Stimulated activated CD4-positive, alpha-beta T cell treated with anti-CD3 and anti-CD28 coated beads, Interleukin-1b, Interleukin-23, amount 100 ng/mL, for 1 hour (primary cell): ENCODE data around the gene NSMF.

Experiments
- DNase-seq, 2 donors: peaks; one replicate each; pipeline ENCODE4 v3.0.0-alpha.2; 2020; ENCODE audit warnings: low read depth in 2 of 2

Gene NSMF

DNA sequence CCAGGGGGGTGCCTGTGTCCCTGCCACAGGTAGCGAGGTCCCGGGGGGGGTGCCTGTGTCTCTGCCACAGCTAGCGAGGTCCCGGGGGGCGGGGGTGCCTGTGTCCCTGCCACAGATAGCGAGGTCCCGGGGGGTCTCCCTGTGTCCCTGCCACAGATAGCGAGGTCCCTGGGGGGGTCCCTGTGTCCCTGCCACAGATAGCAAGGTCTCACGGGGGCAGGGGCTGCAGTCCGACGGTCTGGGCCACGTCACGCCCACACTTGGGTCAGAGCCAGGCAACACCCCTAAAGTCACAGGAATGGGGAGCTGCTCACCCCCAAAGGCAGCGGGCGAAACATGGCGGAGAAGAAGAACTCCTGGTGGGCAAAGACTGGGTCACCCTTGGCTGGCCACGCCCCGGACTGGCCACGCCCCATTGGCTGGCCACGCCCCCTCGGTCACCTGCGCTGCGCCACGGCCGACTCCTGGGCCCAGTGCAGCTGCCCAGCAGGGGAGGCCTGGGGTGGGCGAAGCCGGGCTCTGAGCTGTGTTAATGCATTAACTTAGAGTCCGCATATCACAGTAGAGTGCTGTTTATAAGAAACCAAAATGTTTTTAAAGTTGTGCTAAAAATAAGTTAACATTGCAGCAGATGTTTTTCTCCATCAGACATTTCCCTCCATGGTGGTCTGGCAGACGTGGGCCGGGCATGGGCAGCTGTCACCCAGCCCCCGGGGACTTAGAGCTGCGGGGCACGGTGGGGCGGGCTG lies 29.0 kb downstream of the NSMF start:
- DNase-seq = no peak

GRCh38 chr9:137429546-137429890 lies 29.6 kb downstream of the NSMF start:
- no peak for DNase-seq

GRCh38 chr9:137428841-137429545 lies 30.1 kb downstream of the NSMF start:
- no peak for DNase-seq

DNA sequence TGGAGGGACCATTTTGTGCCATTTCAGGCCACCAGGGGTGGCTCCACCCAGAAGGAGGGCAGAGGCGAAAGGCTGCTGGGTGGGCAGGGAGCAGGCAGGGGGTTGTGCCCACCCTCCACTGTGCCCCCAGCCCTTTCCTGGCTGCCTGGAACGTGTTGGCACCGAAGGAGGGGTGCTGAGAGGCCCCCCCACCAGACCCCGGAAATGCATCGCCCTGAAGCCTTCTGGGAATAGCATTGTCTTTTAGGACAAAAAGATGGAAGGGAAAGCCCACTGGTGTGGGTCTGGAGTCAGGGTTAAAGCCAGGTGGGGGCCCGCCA lies 30.9 kb downstream of the NSMF start:
- no peak for DNase-seq

- DNase-seq = no peak
Observed at GRCh38 chr9:137427454-137428310, 31.5 kb downstream of the NSMF start.

GRCh38 chr9:137426018-137426681 lies 33.0 kb downstream of the NSMF start:
- DNase-seq = no peak

DNA sequence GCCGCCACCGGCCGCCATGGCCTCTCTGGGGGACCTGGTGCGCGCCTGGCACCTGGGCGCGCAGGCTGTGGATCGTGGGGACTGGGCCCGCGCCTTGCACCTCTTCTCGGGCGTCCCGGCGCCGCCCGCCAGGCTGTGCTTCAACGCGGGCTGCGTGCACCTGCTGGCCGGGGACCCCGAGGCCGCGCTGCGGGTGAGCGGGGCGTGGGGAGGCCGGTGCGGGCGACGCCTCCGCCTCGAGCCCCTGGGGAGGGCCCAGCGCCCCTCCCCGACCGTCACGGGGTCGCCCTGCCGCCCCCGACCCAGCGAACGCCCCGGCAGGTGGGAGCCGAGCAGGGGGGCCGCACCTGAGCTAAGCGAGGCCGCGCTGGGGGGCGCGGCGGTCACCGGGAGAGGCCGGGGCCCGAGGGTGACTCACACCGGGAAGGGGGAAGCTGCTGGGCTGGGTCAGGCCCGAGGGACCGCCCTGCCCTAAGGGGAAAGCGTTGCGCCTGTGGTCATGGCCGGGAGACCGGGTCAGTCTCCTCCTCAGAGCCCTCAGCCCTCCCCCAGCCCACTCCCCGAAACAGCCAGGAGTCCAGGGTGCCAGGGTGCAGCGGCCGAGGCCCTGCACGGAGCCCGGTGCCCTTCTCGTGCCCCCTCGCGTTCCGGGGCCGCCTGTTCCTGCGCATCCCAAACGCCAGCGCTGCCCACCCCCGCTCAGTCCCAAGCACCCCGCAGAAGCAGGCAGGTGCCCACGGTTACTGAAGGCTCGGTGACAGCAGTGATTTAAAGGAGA lies 35.4 kb downstream of the NSMF start:
- DNase-seq = no peak

- peak; percentile 91 to 94 for DNase-seq
Observed at GRCh38 chr9:137422604-137423513, 36.3 kb downstream of the NSMF start, which contains the start of the genes EXD3 and NOXA1. TSS of gene EXD3 (minus strand) at chr9:137423162. CDS start at chr9:137395357, 27,805 bp downstream. TSS of gene NOXA1 (plus strand) at chr9:137423393. CDS start at chr9:137423530, 137 bp downstream.

DNA sequence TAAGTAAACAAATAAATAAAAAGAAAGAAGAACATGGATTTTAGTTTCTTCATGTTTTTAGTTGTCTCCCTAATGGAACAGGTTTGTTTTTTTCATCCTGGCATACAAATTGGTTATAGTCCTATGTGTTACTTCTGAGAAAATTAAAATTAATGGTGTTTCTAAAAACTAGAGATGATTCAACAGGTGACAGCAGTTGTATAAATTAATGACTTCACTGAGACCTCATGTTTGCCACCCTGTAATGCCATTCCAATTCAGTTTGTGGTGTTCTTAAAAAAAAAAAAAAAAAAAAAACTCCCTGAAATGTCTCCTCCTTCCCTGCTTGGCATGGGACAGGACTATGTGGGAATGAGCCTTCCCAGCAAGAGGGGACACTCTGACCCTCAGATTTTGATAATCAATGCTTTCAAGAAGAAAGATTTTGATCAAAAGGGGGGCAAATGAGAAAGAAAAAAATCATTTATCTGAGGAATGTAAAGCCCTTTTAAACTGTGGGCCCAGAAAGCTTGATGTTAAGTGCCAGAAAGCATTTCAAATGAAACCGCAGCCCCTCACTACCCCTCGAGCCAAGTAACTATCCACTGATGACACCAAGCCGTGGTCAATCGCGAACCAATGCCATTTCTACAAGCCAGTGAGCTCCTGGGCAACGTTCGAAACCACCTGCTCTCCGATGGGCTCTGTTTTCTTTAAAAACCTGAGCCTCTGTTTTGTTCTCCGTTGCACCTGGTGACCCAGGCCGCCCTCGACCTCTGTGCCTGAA lies 37.1 kb downstream of the NSMF start:
- no peak for DNase-seq

DNA sequence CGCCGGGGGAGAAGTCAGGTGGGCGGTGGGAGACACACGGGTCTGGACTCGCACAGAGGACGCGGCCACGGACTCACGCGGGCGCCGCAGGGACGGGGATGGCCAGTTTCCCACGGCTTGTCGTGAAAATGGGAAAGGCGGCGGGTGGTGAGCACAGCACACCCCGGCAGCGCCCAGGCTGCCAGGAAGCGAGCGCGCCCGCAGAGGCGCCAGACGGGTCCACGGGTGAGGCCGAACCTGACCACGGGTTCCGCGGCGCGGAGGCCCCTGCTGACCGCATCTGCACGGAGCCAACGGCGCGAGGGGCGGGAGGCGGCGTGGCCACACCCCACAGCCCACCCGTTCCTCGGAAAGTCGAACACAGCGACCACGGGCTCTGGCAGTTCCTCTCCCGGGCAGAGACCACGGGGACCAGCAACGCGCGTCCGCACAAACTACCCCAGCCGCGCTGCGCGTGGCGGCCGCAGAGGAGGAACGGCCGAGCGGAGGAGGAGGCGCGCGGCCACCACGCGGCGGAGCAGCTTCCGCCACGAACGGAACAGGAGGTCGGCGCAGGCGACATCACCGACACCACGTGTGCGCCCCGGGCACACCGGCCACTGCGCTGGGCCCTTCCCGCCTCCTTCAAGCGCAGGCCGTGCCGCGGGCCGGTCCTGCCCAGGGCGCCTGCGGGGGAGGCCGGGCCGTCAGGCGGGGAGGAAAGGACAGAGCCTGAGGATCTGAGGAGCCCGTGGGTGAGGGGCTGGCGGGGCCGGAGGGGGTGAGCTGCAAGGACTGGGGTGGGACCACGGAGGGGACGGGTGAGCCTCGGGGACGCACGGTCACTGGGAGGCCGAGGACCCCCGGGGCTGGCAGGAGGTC lies 41.7 kb downstream of the NSMF start:
- no peak for DNase-seq

GRCh38 chr9:137416563-137417151 lies 42.5 kb downstream of the NSMF start:
- no peak for DNase-seq

- DNase-seq = no peak
Observed at GRCh38 chr9:137416006-137416562, 43.0 kb downstream of the NSMF start.

GRCh38 chr9:137415451-137415850 lies 43.7 kb downstream of the NSMF start:
- no peak for DNase-seq

GRCh38 chr9:137412431-137412830 lies 46.7 kb downstream of the NSMF start:
- DNase-seq = no peak

GRCh38 chr9:137411645-137412380 lies 47.3 kb downstream of the NSMF start:
- DNase-seq = no peak

- no peak for DNase-seq
Observed at GRCh38 chr9:137411260-137411644, 47.9 kb downstream of the NSMF start.

GRCh38 chr9:137410891-137411249 lies 48.3 kb downstream of the NSMF start:
- no peak for DNase-seq
